Measurements from ENCODE around the gene ADGRV1.
"Not testable (repeated sequence)": the region's sequence is repeated elsewhere in the genome, so short reads cannot be mapped to it uniquely, and the experiment has no call there.

Gene ADGRV1

GRCh38 chr5:90654215-90654614 is 95.6 kb downstream of the ADGRV1 start:
- no peak for DNase-seq (ENCODE audit: low read depth in 2 of 2)

GRCh38 chr5:90655423-90655822 is 96.8 kb downstream of the ADGRV1 start:
- DNase-seq (ENCODE audit: low read depth in 2 of 2), result no peak

GRCh38 chr5:90657030-90657429 is 98.4 kb downstream of the ADGRV1 start:
- DNase-seq (ENCODE audit: low read depth in 2 of 2), result no peak

- DNase-seq (ENCODE audit: low read depth in 2 of 2), result no peak
These were observed 99.2 kb downstream of the ADGRV1 start for GRCh38 chr5:90657788-90658187.

- DNase-seq (ENCODE audit: low read depth in 2 of 2), result no peak
These were observed 100.0 kb downstream of the ADGRV1 start for GRCh38 chr5:90658620-90659019.

GRCh38 chr5:90668079-90668565 is 109.5 kb downstream of the ADGRV1 start:
- DNase-seq (ENCODE audit: low read depth in 2 of 2), result not testable (repeated sequence)

GRCh38 chr5:90675222-90675621 is 116.6 kb downstream of the ADGRV1 start:
- no peak for DNase-seq (ENCODE audit: low read depth in 2 of 2)

GRCh38 chr5:90680921-90681563 is 122.4 kb downstream of the ADGRV1 start:
- no peak for DNase-seq (ENCODE audit: low read depth in 2 of 2)

GRCh38 chr5:90682278-90682677 is 123.7 kb downstream of the ADGRV1 start:
- no peak for DNase-seq (ENCODE audit: low read depth in 2 of 2)

- no peak for DNase-seq (ENCODE audit: low read depth in 2 of 2)
These were observed 126.9 kb downstream of the ADGRV1 start for GRCh38 chr5:90685425-90686022.

GRCh38 chr5:90686363-90686762 is 127.8 kb downstream of the ADGRV1 start:
- DNase-seq (ENCODE audit: low read depth in 2 of 2), result not testable (repeated sequence)

- not testable (repeated sequence) for DNase-seq (ENCODE audit: low read depth in 2 of 2)
These were observed 128.9 kb downstream of the ADGRV1 start for GRCh38 chr5:90687458-90687857.

- DNase-seq (ENCODE audit: low read depth in 2 of 2), result no peak
These were observed 130.5 kb downstream of the ADGRV1 start for GRCh38 chr5:90689064-90689463.

- no peak for DNase-seq (ENCODE audit: low read depth in 2 of 2)
These were observed 131.7 kb downstream of the ADGRV1 start for GRCh38 chr5:90690307-90690706.

- no peak for DNase-seq (ENCODE audit: low read depth in 2 of 2)
These were observed 132.9 kb downstream of the ADGRV1 start for GRCh38 chr5:90691533-90691932.

GRCh38 chr5:90696153-90696552 is 137.6 kb downstream of the ADGRV1 start:
- no peak for DNase-seq (ENCODE audit: low read depth in 2 of 2)

GRCh38 chr5:90700299-90700698 is 141.7 kb downstream of the ADGRV1 start:
- no peak for DNase-seq (ENCODE audit: low read depth in 2 of 2)

- DNase-seq (ENCODE audit: low read depth in 2 of 2), result no peak
These were observed 145.3 kb downstream of the ADGRV1 start for GRCh38 chr5:90703932-90704331.

- DNase-seq (ENCODE audit: low read depth in 2 of 2), result no peak
These were observed 149.1 kb downstream of the ADGRV1 start for GRCh38 chr5:90707698-90708097.

- DNase-seq (ENCODE audit: low read depth in 2 of 2), result no peak
These were observed 150.9 kb downstream of the ADGRV1 start for GRCh38 chr5:90709323-90710155.

GRCh38 chr5:90718387-90718786 is 159.8 kb downstream of the ADGRV1 start:
- DNase-seq (ENCODE audit: low read depth in 2 of 2), result no peak

- no peak for DNase-seq (ENCODE audit: low read depth in 2 of 2)
These were observed 181.0 kb downstream of the ADGRV1 start for GRCh38 chr5:90739567-90739966.
